Tibial nerve (tissue), 4 donors: ENCODE data around the gene ACLY. TPM values are rescaled to one million over a fixed set of nuclear protein-coding genes. Genes with fewer than 3 reads are reported as not detected.
"Not testable (repeated sequence)": the region's sequence is repeated elsewhere in the genome, so short reads cannot be mapped to it uniquely, and the experiment has no call there.

Experiments used
- DNase-seq, 2 donors: peaks; one replicate each; pipeline ENCODE4 v3.0.0-alpha.2; 2019; ENCODE audit warnings: low spot score in 2 of 2
- H3K27ac ChIP-seq, 4 donors: fragments of 200-600 bp; sonication (generic) in 3 of 4; one replicate each; pipeline ENCODE4 v1.5.1; 2017 to 2019; ENCODE audit warnings: mild to moderate bottlenecking in 1 of 4
- H3K27me3 ChIP-seq, 2 donors: fragments of 200-600 bp; sonication (generic) in 1 of 2; one replicate each; pipeline versions ENCODE4 v1.5.1 to v1.6.0; 2017 to 2019
- H3K36me3 ChIP-seq, 3 donors: fragments of 200-600 bp; sonication (generic); one replicate each; pipeline ENCODE4 v1.5.1; 2018 to 2019
- H3K4me1 ChIP-seq, 4 donors: fragments of 200-600 bp; sonication (generic) in 3 of 4; one replicate each; pipeline ENCODE4 v1.5.1; 2017 to 2019
- H3K4me3 ChIP-seq, 4 donors: fragments of 200-600 bp; sonication (generic) in 3 of 4; one replicate each; pipeline ENCODE4 v1.5.1; 2017 to 2019; ENCODE audit warnings: mild to moderate bottlenecking in 1 of 4, moderate library complexity in 1 of 4
- H3K9me3 ChIP-seq, 4 donors: fragments of 200-600 bp; sonication (generic) in 3 of 4; one replicate each; pipeline ENCODE4 v1.5.1; 2017 to 2019
- CTCF ChIP-seq, 5 experiments: fragments of 200-600 bp in 3 of 5; fragments of 450-650 bp in 2 of 5; sonication (generic) in 3 of 5; IDR thresholded peaks; one replicate each; pipeline ENCODE4 v1.5.1; 2016 to 2019; ENCODE audit warnings: antibody characterized with exemption in 5 of 5, mild to moderate bottlenecking in 3 of 5, moderate library complexity in 2 of 5
- EP300 ChIP-seq, 2 donors: sonication (generic); formaldehyde crosslinking; IDR thresholded peaks; one replicate each; pipeline ENCODE4 v1.6.1; 2017; ENCODE audit warnings: antibody characterized with exemption in 2 of 2, mild to moderate bottlenecking in 1 of 2
- POLR2A ChIP-seq, 2 donors: fragments of 450-650 bp; IDR thresholded peaks; one replicate each; pipeline ENCODE4 v1.6.1; 2017; ENCODE audit warnings: antibody characterized with exemption in 2 of 2, mild to moderate bottlenecking in 2 of 2, moderate library complexity in 2 of 2
- WGBS, 2 donors: methylation state at CpG; one replicate each; pipeline ENCODE4 v1.1.5; 2018; 5-methylcytosine and 5-hydroxymethylcytosine counted together
- total RNA-seq, 4 donors: library from RNA; depleted of rRNA; stranded (reverse); fragments of >200 nt; gene quantifications; one replicate each; pipeline ENCODE4 v1.1.0, GENCODE V29; 2016

The ACLY gene
- total RNA-seq, 4 donors from 2014 or later = 62.8 to 102 (median 72.6) TPM

GRCh38 chr17:41888332-41888965 is 30.3 kb downstream of the ACLY start:
- H3K27ac ChIP-seq = no peak overlapping the region
- H3K36me3 ChIP-seq = peaks cover 4 to 97% (median 53%) of the 10 kb centered on the region in 3 donors
- no peaks in the 10 kb centered on the region for H3K9me3 ChIP-seq
- no peaks in the 10 kb centered on the region for H3K27me3 ChIP-seq
- TF ChIP-seq EP300 (IDR thresholded peaks at IDR 0.05) (no peak), CTCF (IDR thresholded peaks at IDR 0.05) (no peak), POLR2A (IDR thresholded peaks at IDR 0.05) (no peak)
- no peaks in the 10 kb centered on the region for H3K4me1 ChIP-seq
- WGBS, 2 donors = 77 to 90% methylated on average over 6 of the region's 6 CpGs
- no peak overlapping the region for H3K4me3 ChIP-seq
- no peak for DNase-seq

- no peak overlapping the region for H3K4me3 ChIP-seq
- H3K27me3 ChIP-seq = no peaks in the 10 kb centered on the region
- H3K36me3 ChIP-seq = peaks cover 0 to 94% (median 39%) of the 10 kb centered on the region in 3 donors
- DNase-seq = no peak
- TF ChIP-seq POLR2A (IDR thresholded peaks at IDR 0.05) (no peak), EP300 (IDR thresholded peaks at IDR 0.05) (no peak), CTCF (IDR thresholded peaks at IDR 0.05) (no peak)
- no peak overlapping the region for H3K27ac ChIP-seq
- H3K4me1 ChIP-seq = no peaks in the 10 kb centered on the region
- H3K9me3 ChIP-seq = no peaks in the 10 kb centered on the region
- 71 to 81% methylated on average over 6 of the region's 6 CpGs for WGBS, 2 donors
Measured at GRCh38 chr17:41885733-41886132, 33.0 kb downstream of the ACLY start.

GRCh38 chr17:41882756-41883155 is 36.0 kb downstream of the ACLY start:
- WGBS, 2 donors = 83 to 87% methylated on average over 6 of the region's 6 CpGs
- H3K4me3 ChIP-seq = no peak overlapping the region
- H3K36me3 ChIP-seq = peaks cover 0 to 94% (median 40%) of the 10 kb centered on the region in 3 donors
- H3K27ac ChIP-seq = no peak overlapping the region
- H3K27me3 ChIP-seq = no peaks in the 10 kb centered on the region
- no peak for TF ChIP-seq POLR2A (IDR thresholded peaks at IDR 0.05)
- no peak for TF ChIP-seq CTCF (IDR thresholded peaks at IDR 0.05)
- no peak for TF ChIP-seq EP300 (IDR thresholded peaks at IDR 0.05)
- DNase-seq = no peak
- no peaks in the 10 kb centered on the region for H3K4me1 ChIP-seq
- no peaks in the 10 kb centered on the region for H3K9me3 ChIP-seq

- 87 to 91% methylated on average over 4 of the region's 4 CpGs for WGBS, 2 donors
- Histone ChIP-seq H3K4me3 (no peak overlapping the region), H3K27ac (no peak overlapping the region), H3K36me3 (peaks cover 0 to 86% (median 23%) of the 10 kb centered on the region in 3 donors), H3K4me1 (no peaks in the 10 kb centered on the region), H3K9me3 (no peaks in the 10 kb centered on the region), H3K27me3 (no peaks in the 10 kb centered on the region)
- TF ChIP-seq CTCF (IDR thresholded peaks at IDR 0.05) (no peak), EP300 (IDR thresholded peaks at IDR 0.05) (no peak), POLR2A (IDR thresholded peaks at IDR 0.05) (no peak)
- no peak for DNase-seq
Measured at GRCh38 chr17:41880130-41880529, 38.6 kb downstream of the ACLY start.

- not testable (repeated sequence) for H3K9me3 ChIP-seq, H3K4me1 ChIP-seq, DNase-seq, H3K27me3 ChIP-seq, H3K4me3 ChIP-seq, H3K27ac ChIP-seq
- peaks cover 0 to 92% (median 46%) of the 10 kb centered on the region in 3 donors for H3K36me3 ChIP-seq
- 95 to 98% methylated on average over 9 of the region's 9 CpGs for WGBS, 2 donors
Measured at GRCh38 chr17:41874293-41874670, 44.5 kb downstream of the ACLY start.
